ENCODE results near the gene GTPBP8. TPM values are rescaled to one million over a fixed set of nuclear protein-coding genes. Genes with fewer than 3 reads are reported as not detected.

The GTPBP8 gene
- total RNA-seq, 2 donors from 2014 or later, result 14.3 to 15.9 TPM

DNA sequence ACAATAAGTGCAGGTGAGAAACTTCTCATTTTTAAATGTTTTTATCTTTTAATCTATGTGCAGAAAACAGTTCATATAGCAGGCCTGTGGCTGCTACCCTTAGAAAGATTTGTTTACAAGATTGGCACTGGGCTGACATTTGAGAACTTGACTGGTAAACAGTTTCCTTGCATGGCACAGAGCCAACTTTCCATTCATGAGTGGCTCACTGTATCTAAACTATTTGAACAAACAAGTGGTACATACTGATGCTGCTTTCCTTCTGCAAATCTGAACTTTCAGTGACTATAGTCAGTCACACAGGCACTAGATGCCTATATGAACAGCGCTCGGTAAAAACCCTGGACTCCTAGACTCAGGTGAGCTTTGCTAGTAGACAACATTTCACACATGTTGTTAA, 6.3 kb upstream of the GTPBP8 start:
- intact Hi-C loops (cut with DNase I), result loop anchor here in 1 of 2 donors (5.0 kb wide), 1 partner anchor 252 kb away; no protein-coding TSS in a partner anchor
- ATAC-seq, result no peak

DNA sequence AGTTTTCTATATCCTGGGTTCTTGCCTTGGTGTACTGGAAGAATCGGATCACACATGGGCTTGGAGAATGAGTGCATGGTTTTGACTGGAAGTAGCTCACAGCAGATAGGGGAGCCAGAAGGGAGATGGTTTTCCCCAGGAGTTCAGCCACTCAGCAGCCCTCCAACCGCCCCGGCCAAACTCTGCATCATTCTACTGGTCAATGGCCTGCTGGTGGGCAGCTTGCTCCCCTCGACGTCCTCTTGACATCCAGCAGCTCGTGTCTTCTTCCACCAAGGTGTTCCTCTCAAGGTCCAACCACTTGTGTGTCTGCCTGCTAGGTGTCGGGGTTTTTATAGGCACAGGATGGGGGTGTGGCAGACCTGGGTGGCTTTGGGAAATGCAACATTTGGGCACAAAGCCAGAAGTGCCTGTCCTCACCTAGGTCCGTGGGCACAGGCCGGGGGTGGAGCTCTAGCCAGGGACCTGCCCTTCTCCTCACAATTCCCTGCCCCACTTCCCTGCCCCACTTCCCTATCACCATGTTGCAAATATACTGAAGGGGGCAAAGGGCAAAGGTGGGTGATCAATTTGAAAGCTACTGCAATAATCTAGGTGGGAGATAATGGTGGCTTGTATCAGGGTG, 3.0 kb upstream of the GTPBP8 start:
- intact Hi-C loops (cut with DNase I), result no loop called here
- ATAC-seq (no peak), DNase-seq (no peak)

More for the DNA sequence above, 6.3 kb upstream of the GTPBP8 start:
- no peak for DNase-seq

DNA sequence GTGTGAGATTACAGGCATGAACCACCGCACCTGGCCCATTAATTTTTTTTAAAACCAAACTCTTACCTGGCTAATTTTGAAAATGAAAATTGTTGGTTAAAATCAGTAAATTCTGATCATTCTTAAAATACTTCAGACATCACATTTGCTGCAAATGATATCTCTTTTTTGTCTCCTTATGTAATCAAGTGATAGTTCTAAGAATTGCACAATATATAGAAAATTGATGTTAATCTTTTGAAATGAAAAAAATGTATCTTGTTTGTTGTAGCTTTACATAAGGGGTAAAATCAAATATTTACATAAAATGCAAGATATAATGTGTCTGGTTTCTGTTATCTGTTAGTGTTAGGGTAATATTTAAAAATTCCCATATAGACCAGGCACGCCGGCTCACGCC, 5.0 kb downstream of the GTPBP8 start:
- no peak for DNase-seq
- no peak for ATAC-seq
- intact Hi-C loops (cut with DNase I), result no loop called here

- ATAC-seq, result no peak
These were observed 9.9 kb downstream of the GTPBP8 start for GRCh38 chr3:113000691-113001090.

DNA sequence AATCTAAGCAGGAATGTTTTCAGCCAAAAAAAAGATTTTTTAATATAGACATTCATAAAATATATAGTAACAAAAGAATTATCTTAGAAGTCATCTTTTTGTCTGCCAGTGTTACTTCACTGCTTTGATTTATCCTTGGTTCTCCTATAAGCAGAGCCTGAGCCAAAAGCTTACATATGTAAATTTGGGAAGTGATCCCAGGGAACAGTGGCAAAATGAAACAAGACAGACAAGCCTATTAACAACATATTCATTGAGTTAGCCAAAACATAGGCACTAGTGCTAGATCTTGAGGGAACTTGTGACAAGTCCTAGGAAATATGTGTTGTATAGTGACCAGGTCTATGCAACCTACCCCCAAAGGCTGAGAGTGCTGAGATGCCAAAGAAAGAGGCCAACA, 11.3 kb downstream of the GTPBP8 start:
- intact Hi-C loops (cut with DNase I), result no loop called here
- ATAC-seq (no peak), DNase-seq (no peak)

More at GRCh38 chr3:113000691-113001090, 9.9 kb downstream of the GTPBP8 start:
- intact Hi-C loops (cut with DNase I), result no loop called here
- no peak for DNase-seq

DNA sequence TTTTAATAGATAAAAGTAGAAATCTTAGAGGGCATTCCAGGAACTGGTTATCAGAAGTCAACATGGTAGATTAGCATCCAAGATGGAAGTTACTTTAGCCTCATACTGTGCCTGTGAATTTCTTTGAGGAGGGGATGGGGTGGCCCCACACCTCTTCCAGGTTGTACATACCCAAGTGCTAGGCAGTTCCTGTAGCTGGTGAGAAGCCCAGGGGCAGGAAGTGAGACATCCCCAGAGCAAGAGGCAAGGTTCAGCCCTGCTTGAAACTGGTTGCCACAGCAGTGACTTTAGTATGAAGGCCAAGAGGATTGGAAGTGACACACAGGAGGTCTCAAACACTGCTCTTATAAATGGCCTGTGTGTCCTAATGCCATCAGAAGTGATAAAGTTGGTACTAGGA, 11.9 kb downstream of the GTPBP8 start:
- no peak for ATAC-seq
- DNase-seq, result no peak
- intact Hi-C loops (cut with DNase I), result no loop called here

DNA sequence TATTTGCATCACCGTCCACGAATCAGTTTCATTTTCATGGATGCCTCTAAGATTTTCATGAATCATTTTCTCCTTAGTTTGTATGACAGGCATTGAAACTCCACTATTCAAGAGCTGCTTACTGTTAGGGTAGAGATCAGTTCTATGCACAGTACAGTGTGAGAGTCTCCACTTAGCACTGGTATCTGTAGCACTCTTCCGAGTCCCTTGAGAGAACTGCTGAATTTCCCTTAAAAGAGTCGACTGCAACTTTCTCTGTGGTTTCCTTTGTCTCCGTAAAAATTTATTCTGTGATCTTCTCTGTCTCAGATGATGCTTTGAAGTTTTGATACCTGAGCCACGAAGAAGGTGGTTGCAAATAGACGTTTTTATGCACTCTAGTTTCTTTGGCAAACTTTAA, 14.8 kb downstream of the GTPBP8 start:
- no peak for DNase-seq
- ATAC-seq, result no peak
- intact Hi-C loops (cut with DNase I), result no loop called here

GRCh38 chr3:113006359-113007056, 15.7 kb downstream of the GTPBP8 start:
- intact Hi-C loops (cut with DNase I), result no loop called here
- no peak for DNase-seq
- ATAC-seq, result no peak

GRCh38 chr3:113008117-113008516, 17.3 kb downstream of the GTPBP8 start:
- ATAC-seq (no peak), DNase-seq (no peak)
- intact Hi-C loops (cut with DNase I), result no loop called here

DNA sequence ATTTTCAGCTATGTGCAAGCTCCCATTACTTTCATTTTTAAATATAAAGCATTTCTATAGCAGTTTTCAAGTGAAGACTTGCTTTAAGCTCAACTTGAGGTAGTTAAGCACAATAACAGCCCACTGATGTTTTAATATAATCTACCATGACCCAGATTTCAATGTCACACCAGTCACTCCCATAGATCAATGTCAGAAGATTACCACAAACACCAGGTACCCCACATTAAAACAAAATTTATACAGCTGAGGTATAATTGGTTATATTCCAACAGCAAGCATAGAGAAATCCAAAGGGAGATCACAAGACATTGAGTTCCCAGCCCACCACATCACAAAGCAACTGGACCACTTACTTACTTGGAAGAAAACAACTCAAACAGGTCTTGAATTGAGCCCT, 22.8 kb downstream of the GTPBP8 start:
- intact Hi-C loops (cut with DNase I), result no loop called here
- ATAC-seq (no peak), DNase-seq (no peak)

GRCh38 chr3:113018536-113019181, 27.9 kb downstream of the GTPBP8 start:
- DNase-seq (no peak), ATAC-seq (no peak)
- intact Hi-C loops (cut with DNase I), result no loop called here

- DNase-seq (peak; percentile 94), ATAC-seq (peak; percentile 98 to 99)
- intact Hi-C loops (cut with DNase I), result no loop called here
These were observed 28.7 kb downstream of the GTPBP8 start for GRCh38 chr3:113019182-113020137.

DNA sequence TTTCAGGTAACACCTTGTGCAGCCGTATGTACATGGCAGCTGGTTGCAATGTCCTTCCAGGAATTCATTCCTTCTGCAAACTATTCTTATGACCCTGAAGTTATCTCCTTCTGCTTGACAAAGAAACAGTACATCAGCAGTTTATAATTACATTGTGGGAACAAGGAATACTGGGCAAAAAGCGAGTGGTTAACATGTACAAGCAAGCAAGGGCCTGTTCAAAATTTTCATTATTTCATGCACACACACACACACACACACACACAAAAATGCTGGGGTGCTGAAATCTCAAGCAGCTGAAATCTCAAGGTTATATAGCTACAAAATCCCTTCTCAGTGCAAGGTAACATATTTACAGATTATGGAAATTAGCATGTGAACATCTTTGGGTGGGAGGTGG, 30.7 kb downstream of the GTPBP8 start:
- intact Hi-C loops (cut with DNase I), result no loop called here
- no peak for ATAC-seq
- no peak for DNase-seq

DNA sequence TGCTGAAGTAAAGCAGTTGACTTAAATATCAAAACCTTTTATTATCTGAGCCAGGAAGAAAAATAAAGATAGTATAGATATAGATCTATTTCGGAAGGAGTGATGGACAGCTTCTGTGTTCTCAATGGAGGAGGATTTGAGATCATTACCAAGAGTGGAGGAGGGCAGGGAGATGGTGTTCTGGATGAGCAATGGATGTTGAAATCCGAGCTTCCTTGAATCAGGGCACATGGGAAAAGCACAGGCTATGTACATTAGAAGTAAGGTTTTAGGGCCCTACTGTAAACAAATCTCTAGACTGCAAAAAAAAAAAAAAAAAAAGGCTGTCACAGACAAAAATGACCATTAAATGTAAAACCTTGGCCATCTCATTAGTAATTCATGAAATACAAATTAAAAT, 43.2 kb downstream of the GTPBP8 start:
- ATAC-seq (no peak), DNase-seq (no peak)
- intact Hi-C loops (cut with DNase I), result no loop called here

GRCh38 chr3:113035387-113035982, 44.7 kb downstream of the GTPBP8 start:
- DNase-seq (peak; percentile 23), ATAC-seq (peak; percentile 57 to 85)
- intact Hi-C loops (cut with DNase I), result no loop called here

DNA sequence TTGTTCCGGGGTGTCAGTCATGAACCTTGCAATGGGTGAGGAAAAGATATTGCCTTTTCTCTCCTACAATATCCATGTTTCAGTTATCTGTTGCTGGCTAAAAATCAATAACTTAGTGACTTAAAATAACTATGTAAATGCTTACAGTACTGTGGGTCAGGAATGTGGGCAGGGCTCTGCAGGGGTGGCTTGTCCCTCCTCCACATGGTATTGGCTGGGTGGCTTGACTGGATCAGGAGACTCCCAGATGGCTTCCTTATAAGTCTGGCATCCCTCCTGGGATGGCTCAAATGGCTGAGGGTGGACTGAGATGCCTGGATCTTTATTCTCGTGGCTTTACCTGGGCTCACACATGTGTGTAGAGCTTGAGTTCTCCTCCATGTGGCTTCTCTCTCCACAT, 47.5 kb downstream of the GTPBP8 start:
- DNase-seq (no peak), ATAC-seq (no peak)
- intact Hi-C loops (cut with DNase I), result no loop called here

GRCh38 chr3:113039546-113039945, 48.8 kb downstream of the GTPBP8 start:
- intact Hi-C loops (cut with DNase I), result no loop called here
- ATAC-seq (no peak), DNase-seq (no peak)

- DNase-seq (no peak), ATAC-seq (no peak)
- intact Hi-C loops (cut with DNase I), result no loop called here
These were observed 49.4 kb downstream of the GTPBP8 start for GRCh38 chr3:113040231-113040630.

- ATAC-seq, result no peak
- DNase-seq, result no peak
- intact Hi-C loops (cut with DNase I), result no loop called here
These were observed 52.9 kb downstream of the GTPBP8 start for GRCh38 chr3:113043686-113044085.
